T-helper 2 cell treated with Interferon-gamma antibody and Interleukin-4, amounts not matched to agents 100 ng/mL and 5 ng/mL, for 36 hours (primary cell): Measurements from ENCODE around the gene RNF212. TPM values are rescaled to one million over a fixed set of nuclear protein-coding genes. Genes with fewer than 3 reads are reported as not detected.
"Not testable (repeated sequence)": the region's sequence is repeated elsewhere in the genome, so short reads cannot be mapped to it uniquely, and the experiment has no call there.

Experiments used
- intact Hi-C: fragments of 100-400 bp; cut with micrococcal nuclease; formaldehyde crosslinking; loops from one replicate; pipeline ENCODE4 v1.15.1; 2023
- total RNA-seq: library from RNA; stranded (reverse); gene quantifications from 2 replicates; pipeline ENCODE4 v1.2.3, GENCODE V29; 2022

RNF212 gene
- total RNA-seq, 1 donor from 2014 or later = 0.68 TPM

GRCh38 chr4:1050486-1051213 is 62.7 kb downstream of the RNF212 start:
- intact Hi-C loops = no loop called here

- intact Hi-C loops = no loop called here
Measured at GRCh38 chr4:1049591-1049905, 63.8 kb downstream of the RNF212 start.

GRCh38 chr4:1048773-1049590 is 64.4 kb downstream of the RNF212 start:
- intact Hi-C loops = no loop called here

GRCh38 chr4:1047976-1048772 is 65.2 kb downstream of the RNF212 start:
- intact Hi-C loops = no loop called here

GRCh38 chr4:1047106-1047975 is 66.0 kb downstream of the RNF212 start:
- intact Hi-C loops = no loop called here

GRCh38 chr4:1046581-1047011 is 66.8 kb downstream of the RNF212 start:
- intact Hi-C loops = not testable (repeated sequence)

GRCh38 chr4:1045595-1046201 is 67.7 kb downstream of the RNF212 start:
- intact Hi-C loops = no loop called here

- intact Hi-C loops = no loop called here
Measured at GRCh38 chr4:1045193-1045594, 68.2 kb downstream of the RNF212 start.

GRCh38 chr4:1044469-1045192 is 68.7 kb downstream of the RNF212 start:
- intact Hi-C loops = no loop called here

- intact Hi-C loops = no loop called here
Measured at GRCh38 chr4:1043651-1044468, 69.5 kb downstream of the RNF212 start.

- intact Hi-C loops = no loop called here
Measured at GRCh38 chr4:1043162-1043561, 70.2 kb downstream of the RNF212 start.

- intact Hi-C loops = no loop called here
Measured at GRCh38 chr4:1042352-1043055, 70.9 kb downstream of the RNF212 start.

GRCh38 chr4:1041936-1042330 is 71.4 kb downstream of the RNF212 start:
- intact Hi-C loops = no loop called here

- intact Hi-C loops = no loop called here
Measured at GRCh38 chr4:1041147-1041935, 72.0 kb downstream of the RNF212 start.

- intact Hi-C loops = no loop called here
Measured at GRCh38 chr4:1040344-1041146, 72.8 kb downstream of the RNF212 start.

GRCh38 chr4:1039493-1040343 is 73.6 kb downstream of the RNF212 start:
- intact Hi-C loops = no loop called here
